ENCODE measurements around the gene ANLN. TPM values are rescaled to one million over a fixed set of nuclear protein-coding genes. Genes with fewer than 3 reads are reported as not detected.
A peak's percentile ranks its signal among the peaks of the same experiment; 100 is the strongest.

Gene ANLN
- total RNA-seq, 1 donor from 2014 or later, result 17.8 TPM

- H3K4me1 Mint-ChIP-seq (ENCODE audit: unreplicated experiment), result no peaks in the 10 kb centered on the region
- no peaks in the 10 kb centered on the region for H3K36me3 Mint-ChIP-seq (ENCODE audit: low read depth, unreplicated experiment)
Observed at GRCh38 chr7:36420307-36420706, 30.6 kb downstream of the ANLN start.

GRCh38 chr7:36422072-36422471, 32.4 kb downstream of the ANLN start:
- Mint-ChIP-seq H3K27me3 (ENCODE audit: unreplicated experiment) (no peaks in the 10 kb centered on the region), H3K9me3 (ENCODE audit: unreplicated experiment) (no peaks in the 10 kb centered on the region), H3K4me3 (ENCODE audit: unreplicated experiment) (no peak overlapping the region), H3K36me3 (ENCODE audit: low read depth, unreplicated experiment) (no peaks in the 10 kb centered on the region), H3K4me1 (ENCODE audit: unreplicated experiment) (no peaks in the 10 kb centered on the region), H3K27ac (ENCODE audit: unreplicated experiment) (no peak overlapping the region)
- TF ChIP-seq CTCF (IDR thresholded peaks at IDR 0.05; ENCODE audit: unreplicated experiment), result no peak
- DNase-seq (ENCODE audit: low spot score), result no peak

More at GRCh38 chr7:36420307-36420706, 30.6 kb downstream of the ANLN start:
- H3K27me3 Mint-ChIP-seq (ENCODE audit: unreplicated experiment), result no peaks in the 10 kb centered on the region
- TF ChIP-seq CTCF (IDR thresholded peaks at IDR 0.05; ENCODE audit: unreplicated experiment), result no peak
- H3K9me3 Mint-ChIP-seq (ENCODE audit: unreplicated experiment), result no peaks in the 10 kb centered on the region
- no peak overlapping the region for H3K27ac Mint-ChIP-seq (ENCODE audit: unreplicated experiment)
- DNase-seq (ENCODE audit: low spot score), result no peak
- H3K4me3 Mint-ChIP-seq (ENCODE audit: unreplicated experiment), result no peak overlapping the region

GRCh38 chr7:36423633-36424032, 34.0 kb downstream of the ANLN start:
- Mint-ChIP-seq H3K4me1 (ENCODE audit: unreplicated experiment) (no peaks in the 10 kb centered on the region), H3K27ac (ENCODE audit: unreplicated experiment) (no peak overlapping the region), H3K27me3 (ENCODE audit: unreplicated experiment) (no peaks in the 10 kb centered on the region), H3K36me3 (ENCODE audit: low read depth, unreplicated experiment) (no peaks in the 10 kb centered on the region), H3K9me3 (ENCODE audit: unreplicated experiment) (no peaks in the 10 kb centered on the region), H3K4me3 (ENCODE audit: unreplicated experiment) (no peak overlapping the region)
- DNase-seq (ENCODE audit: low spot score), result no peak
- no peak for TF ChIP-seq CTCF (IDR thresholded peaks at IDR 0.05; ENCODE audit: unreplicated experiment)

- H3K27ac Mint-ChIP-seq (ENCODE audit: unreplicated experiment), result no peak overlapping the region
Observed at GRCh38 chr7:36430186-36430585, 40.5 kb downstream of the ANLN start.

GRCh38 chr7:36430881-36431280, 41.2 kb downstream of the ANLN start:
- no peak overlapping the region for H3K4me3 Mint-ChIP-seq (ENCODE audit: unreplicated experiment)

More at GRCh38 chr7:36430186-36430585, 40.5 kb downstream of the ANLN start:
- Mint-ChIP-seq H3K4me3 (ENCODE audit: unreplicated experiment) (no peak overlapping the region), H3K9me3 (ENCODE audit: unreplicated experiment) (no peaks in the 10 kb centered on the region), H3K27me3 (ENCODE audit: unreplicated experiment) (peaks cover 2% of the 10 kb centered on the region), H3K36me3 (ENCODE audit: low read depth, unreplicated experiment) (no peaks in the 10 kb centered on the region), H3K4me1 (ENCODE audit: unreplicated experiment) (peaks cover 8% of the 10 kb centered on the region)
- no peak for DNase-seq (ENCODE audit: low spot score)
- no peak for TF ChIP-seq CTCF (IDR thresholded peaks at IDR 0.05; ENCODE audit: unreplicated experiment)

More at GRCh38 chr7:36430881-36431280, 41.2 kb downstream of the ANLN start:
- Mint-ChIP-seq H3K4me1 (ENCODE audit: unreplicated experiment) (peaks cover 8% of the 10 kb centered on the region), H3K27me3 (ENCODE audit: unreplicated experiment) (peaks cover 2% of the 10 kb centered on the region), H3K36me3 (ENCODE audit: low read depth, unreplicated experiment) (no peaks in the 10 kb centered on the region), H3K9me3 (ENCODE audit: unreplicated experiment) (no peaks in the 10 kb centered on the region), H3K27ac (ENCODE audit: unreplicated experiment) (peak overlapping the region; percentile 89)
- no peak for DNase-seq (ENCODE audit: low spot score)
- TF ChIP-seq CTCF (IDR thresholded peaks at IDR 0.05; ENCODE audit: unreplicated experiment), result no peak
